Left lung (tissue), 10 donors: Measurements from ENCODE around the gene LYST. TPM values are rescaled to one million over a fixed set of nuclear protein-coding genes. Genes with fewer than 3 reads are reported as not detected.
"Not testable (repeated sequence)": the region's sequence is repeated elsewhere in the genome, so short reads cannot be mapped to it uniquely, and the experiment has no call there.

Experiments
- ATAC-seq: fragments of 200-7000 bp; cut with Tn5 transposase; one replicate; pipeline ENCODE4 v1.9.1; 2020; ENCODE audit warnings: moderate library complexity
- DNase-seq, 4 donors: peaks; one replicate each; pipeline ENCODE4 v3.0.0-alpha.2; 2013 to 2020
- H3K27ac ChIP-seq, 2 donors: fragments of 200-600 bp; sonication (generic) in 1 of 2; one replicate each; pipeline versions ENCODE4 v1.5.0 to v1.8.0; 2020 to 2021
- H3K27me3 ChIP-seq, 2 donors: fragments of 200-600 bp; sonication (generic) in 1 of 2; one replicate each; pipeline versions ENCODE4 v1.5.0 to v1.8.0; 2020 to 2021
- H3K36me3 ChIP-seq, 2 donors: fragments of 200-600 bp; sonication (generic) in 1 of 2; one replicate each; pipeline versions ENCODE4 v1.5.0 to v1.8.0; 2020 to 2021
- H3K4me1 ChIP-seq, 2 donors: fragments of 200-600 bp; one replicate each; pipeline ENCODE4 v1.8.0; 2021
- H3K4me3 ChIP-seq, 2 donors: fragments of 200-600 bp; sonication (generic) in 1 of 2; one replicate each; pipeline versions ENCODE4 v1.5.0 to v1.8.0; 2020 to 2021; ENCODE audit warnings: mild to moderate bottlenecking in 1 of 2
- H3K9me3 ChIP-seq, 2 donors: fragments of 200-600 bp; sonication (generic) in 1 of 2; one replicate each; pipeline versions ENCODE4 v1.5.0 to v1.8.0; 2020 to 2021
- CTCF ChIP-seq, 2 donors: fragments of 200-600 bp; sonication (generic) in 1 of 2; IDR thresholded peaks; one replicate each; pipeline versions ENCODE4 v1.5.0 to v1.8.0; 2021; ENCODE audit warnings: antibody characterized with exemption in 2 of 2
- intact Hi-C, 2 donors: fragments of 100-400 bp; cut with DNase I; formaldehyde crosslinking; loops; one replicate each; pipeline versions ENCODE4 v1.11.2 to v1.14.2; 2022
- polyA plus RNA-seq, 6 donors: library from polyadenylated mRNA; unstranded; fragments of 120-200 nt; gene quantifications; one replicate each; pipeline ENCODE4 v1.2.1, GENCODE V29; 2013; ENCODE audit not compliant: insufficient read length in 6 of 6
- total RNA-seq, 2 donors: library from RNA; stranded (reverse); fragmentation: NEBNext Ultra II Directional; extraction: Animal tissue kit (Norgen Biotek cat#: 25700); gene quantifications; one replicate each; pipeline ENCODE4 v1.2.1, GENCODE V29; 2021
- donor health status: DM: no; HTN: yes; CAD: no.
- donor health status: DM: no; HTN: no; CAD: no.

LYST gene
- total and polyA plus RNA-seq, 8 donors, result 10.3 to 64.9 (median 13.0) TPM

GRCh38 chr1:235759336-235759735 lies 107.4 kb downstream of the LYST start:
- intact Hi-C loops, result no loop called here
- no peak overlapping the region for H3K27ac ChIP-seq
- ATAC-seq (no peak), DNase-seq (no peak)
- peaks cover 0 to 88% of the 10 kb centered on the region in 2 donors for H3K36me3 ChIP-seq
- no peaks in the 10 kb centered on the region for H3K4me1 ChIP-seq
- no peak for TF ChIP-seq CTCF (IDR thresholded peaks at IDR 0.05)
- no peaks in the 10 kb centered on the region for H3K9me3 ChIP-seq
- H3K27me3 ChIP-seq, result no peaks in the 10 kb centered on the region
- H3K4me3 ChIP-seq, result no peak overlapping the region

- Histone ChIP-seq H3K36me3 (peaks cover 0 to 88% of the 10 kb centered on the region in 2 donors), H3K4me3 (no peak overlapping the region), H3K27ac (no peak overlapping the region), H3K4me1 (no peaks in the 10 kb centered on the region), H3K9me3 (no peaks in the 10 kb centered on the region), H3K27me3 (no peaks in the 10 kb centered on the region)
- TF ChIP-seq CTCF (IDR thresholded peaks at IDR 0.05), result no peak
- DNase-seq (no peak), ATAC-seq (no peak)
- intact Hi-C loops, result no loop called here
These were observed 107.8 kb downstream of the LYST start for GRCh38 chr1:235758931-235759330.

GRCh38 chr1:235757587-235758096 lies 109.1 kb downstream of the LYST start:
- Histone ChIP-seq H3K27me3 (no peaks in the 10 kb centered on the region), H3K36me3 (peaks cover 0 to 87% of the 10 kb centered on the region in 2 donors), H3K4me3 (no peak overlapping the region), H3K4me1 (no peaks in the 10 kb centered on the region), H3K9me3 (no peaks in the 10 kb centered on the region), H3K27ac (no peak overlapping the region)
- ATAC-seq, result no peak
- no peak for TF ChIP-seq CTCF (IDR thresholded peaks at IDR 0.05)
- no peak for DNase-seq
- intact Hi-C loops, result no loop called here

GRCh38 chr1:235754186-235754585 lies 112.5 kb downstream of the LYST start:
- H3K4me3 ChIP-seq, H3K9me3 ChIP-seq, H3K4me1 ChIP-seq, H3K27me3 ChIP-seq, H3K27ac ChIP-seq, ATAC-seq, intact Hi-C loops: not testable (repeated sequence)
- DNase-seq, result peak in 1 of 4 donors; percentile 28
- H3K36me3 ChIP-seq, result peaks cover 0 to 86% of the 10 kb centered on the region in 2 donors

- intact Hi-C loops, result no loop called here
- no peak for ATAC-seq
- Histone ChIP-seq H3K4me1 (peaks cover 0 to 13% of the 10 kb centered on the region in 2 donors), H3K36me3 (peaks cover 0 to 86% of the 10 kb centered on the region in 2 donors), H3K4me3 (no peak overlapping the region), H3K27ac (no peak overlapping the region), H3K9me3 (no peaks in the 10 kb centered on the region), H3K27me3 (no peaks in the 10 kb centered on the region)
- TF ChIP-seq CTCF (IDR thresholded peaks at IDR 0.05), result no peak
- no peak for DNase-seq
These were observed 116.9 kb downstream of the LYST start for GRCh38 chr1:235749755-235750300.

GRCh38 chr1:235748747-235749146 lies 118.0 kb downstream of the LYST start:
- intact Hi-C loops, result no loop called here
- no peak for TF ChIP-seq CTCF (IDR thresholded peaks at IDR 0.05)
- DNase-seq, result no peak

More at GRCh38 chr1:235748747-235749146, 118.0 kb downstream of the LYST start:
- no peak overlapping the region for H3K27ac ChIP-seq
- H3K27me3 ChIP-seq, result no peaks in the 10 kb centered on the region
- H3K36me3 ChIP-seq, result peaks cover 0 to 86% of the 10 kb centered on the region in 2 donors
- no peak overlapping the region for H3K4me3 ChIP-seq
- peaks cover 0 to 13% of the 10 kb centered on the region in 2 donors for H3K4me1 ChIP-seq
- no peak for ATAC-seq
- H3K9me3 ChIP-seq, result no peaks in the 10 kb centered on the region
